Measurements from ENCODE around the gene SLC22A16. TPM values are rescaled to one million over a fixed set of nuclear protein-coding genes. Genes with fewer than 3 reads are reported as not detected.
"Not testable (repeated sequence)": the region's sequence is repeated elsewhere in the genome, so short reads cannot be mapped to it uniquely, and the experiment has no call there.

SLC22A16 gene
- total RNA-seq, 1 donor from 2014 or later: not detected

DNA sequence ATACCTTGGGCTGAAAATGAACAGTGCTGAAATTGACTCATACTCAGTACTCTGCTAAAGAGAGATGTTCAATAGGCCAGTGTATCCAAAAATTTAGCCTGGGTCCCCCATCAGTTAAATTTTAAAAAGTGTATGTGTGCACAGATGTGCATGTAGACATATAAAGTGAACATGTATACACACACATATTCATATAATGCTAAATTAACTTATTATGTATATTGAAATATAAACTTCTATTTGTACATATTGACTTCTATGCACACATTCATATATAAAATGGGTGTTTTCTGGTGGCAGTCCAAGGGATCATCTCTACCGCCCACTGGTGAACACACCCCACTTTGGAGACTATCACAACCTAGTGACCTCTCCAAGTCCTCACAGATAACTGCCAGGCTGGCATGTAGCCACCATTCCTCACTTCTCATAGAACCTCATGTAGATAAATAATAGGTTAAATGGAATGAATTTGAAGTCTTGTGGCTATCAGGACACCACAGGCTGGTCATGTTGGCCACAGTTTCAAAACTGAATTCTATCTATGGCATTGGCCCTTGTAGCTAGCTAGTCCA is 8.8 kb downstream of the SLC22A16 start:
- DNase-seq (ENCODE audit: extremely low spot score in 2 of 2): no peak
- TF ChIP-seq POLR2AphosphoS5 (IDR thresholded peaks at IDR 0.05; ENCODE audit: insufficient read depth in 1 of 2, low read depth in 1 of 2): no peak
- TF ChIP-seq, protein P1, sequence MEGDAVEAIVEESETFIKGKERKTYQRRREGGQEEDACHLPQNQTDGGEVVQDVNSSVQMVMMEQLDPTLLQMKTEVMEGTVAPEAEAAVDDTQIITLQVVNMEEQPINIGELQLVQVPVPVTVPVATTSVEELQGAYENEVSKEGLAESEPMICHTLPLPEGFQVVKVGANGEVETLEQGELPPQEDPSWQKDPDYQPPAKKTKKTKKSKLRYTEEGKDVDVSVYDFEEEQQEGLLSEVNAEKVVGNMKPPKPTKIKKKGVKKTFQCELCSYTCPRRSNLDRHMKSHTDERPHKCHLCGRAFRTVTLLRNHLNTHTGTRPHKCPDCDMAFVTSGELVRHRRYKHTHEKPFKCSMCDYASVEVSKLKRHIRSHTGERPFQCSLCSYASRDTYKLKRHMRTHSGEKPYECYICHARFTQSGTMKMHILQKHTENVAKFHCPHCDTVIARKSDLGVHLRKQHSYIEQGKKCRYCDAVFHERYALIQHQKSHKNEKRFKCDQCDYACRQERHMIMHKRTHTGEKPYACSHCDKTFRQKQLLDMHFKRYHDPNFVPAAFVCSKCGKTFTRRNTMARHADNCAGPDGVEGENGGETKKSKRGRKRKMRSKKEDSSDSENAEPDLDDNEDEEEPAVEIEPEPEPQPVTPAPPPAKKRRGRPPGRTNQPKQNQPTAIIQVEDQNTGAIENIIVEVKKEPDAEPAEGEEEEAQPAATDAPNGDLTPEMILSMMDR (IDR thresholded peaks at IDR 0.05): no peak
- no peak for TF ChIP-seq POLR2A (IDR thresholded peaks at IDR 0.05)
- intact Hi-C loops (cut with DNase I): no loop called here

DNA sequence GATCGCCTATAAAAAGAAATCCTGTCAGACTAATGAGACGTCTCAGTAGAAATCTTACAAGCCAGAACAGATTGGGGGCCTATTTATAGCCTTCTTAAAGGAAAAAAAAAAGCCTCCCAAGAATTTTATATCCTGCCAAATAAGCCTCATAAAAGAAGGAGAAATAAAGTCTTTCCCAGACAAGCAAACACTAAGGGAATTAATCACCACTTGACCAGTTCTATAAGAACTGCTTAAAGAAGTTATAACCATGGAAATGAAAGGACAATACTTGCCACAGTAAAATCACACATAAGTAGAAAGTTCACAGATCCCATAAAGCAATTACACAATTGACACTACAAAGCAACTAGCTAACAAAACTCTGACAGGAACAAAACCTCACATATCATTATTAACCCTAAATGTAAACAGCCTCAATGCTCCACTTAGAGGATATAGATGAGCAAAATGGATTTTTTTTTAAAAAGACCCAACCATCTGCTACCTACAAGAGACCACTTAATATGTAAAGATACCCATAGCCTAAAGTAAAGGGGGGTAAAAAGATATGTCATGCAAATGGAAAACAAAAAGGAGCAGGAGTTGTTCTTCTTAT is 13.4 kb downstream of the SLC22A16 start:
- Histone ChIP-seq H3K4me1 (no peaks in the 10 kb centered on the region), H3K9me3 (no peaks in the 10 kb centered on the region), H3K36me3 (no peaks in the 10 kb centered on the region), H3K4me3 (no peak overlapping the region), H3K27me3 (no peaks in the 10 kb centered on the region), H3K27ac (no peak overlapping the region)
- TF ChIP-seq POLR2AphosphoS5 (IDR thresholded peaks at IDR 0.05; ENCODE audit: insufficient read depth in 1 of 2, low read depth in 1 of 2): no peak
- TF ChIP-seq POLR2A (IDR thresholded peaks at IDR 0.05): no peak
- TF ChIP-seq, protein P1 (IDR thresholded peaks at IDR 0.05): no peak
- intact Hi-C loops (cut with DNase I): no loop called here
- no peak for DNase-seq (ENCODE audit: extremely low spot score in 2 of 2)

More for the DNA sequence above, 8.8 kb downstream of the SLC22A16 start:
- Histone ChIP-seq H3K36me3 (no peaks in the 10 kb centered on the region), H3K27ac (no peak overlapping the region), H3K4me3 (no peak overlapping the region), H3K4me1 (no peaks in the 10 kb centered on the region), H3K27me3 (no peaks in the 10 kb centered on the region), H3K9me3 (no peaks in the 10 kb centered on the region)

DNA sequence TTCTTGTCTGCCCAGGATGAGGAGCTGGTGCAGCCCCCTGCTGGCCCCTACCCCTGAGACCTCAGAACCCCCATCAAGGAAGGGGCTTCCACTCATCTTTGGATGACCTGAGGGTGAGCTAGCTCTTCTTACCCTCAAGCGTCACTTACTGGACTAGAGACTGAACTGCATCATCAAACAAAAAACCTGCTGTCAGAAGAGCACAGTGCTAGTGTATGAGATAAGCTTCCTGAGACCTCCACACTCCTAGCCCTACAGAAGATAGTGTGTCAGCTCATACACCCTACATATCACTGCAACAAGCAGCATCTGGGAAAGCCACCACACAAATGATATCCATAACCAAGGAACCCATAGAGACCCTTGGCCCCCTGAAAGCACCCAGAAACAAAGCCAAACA is 15.0 kb downstream of the SLC22A16 start:
- TF ChIP-seq POLR2AphosphoS5 (IDR thresholded peaks at IDR 0.05; ENCODE audit: insufficient read depth in 1 of 2, low read depth in 1 of 2): no peak
- TF ChIP-seq, protein P1 (IDR thresholded peaks at IDR 0.05): no peak
- H3K4me3 ChIP-seq: no peak overlapping the region

DNA sequence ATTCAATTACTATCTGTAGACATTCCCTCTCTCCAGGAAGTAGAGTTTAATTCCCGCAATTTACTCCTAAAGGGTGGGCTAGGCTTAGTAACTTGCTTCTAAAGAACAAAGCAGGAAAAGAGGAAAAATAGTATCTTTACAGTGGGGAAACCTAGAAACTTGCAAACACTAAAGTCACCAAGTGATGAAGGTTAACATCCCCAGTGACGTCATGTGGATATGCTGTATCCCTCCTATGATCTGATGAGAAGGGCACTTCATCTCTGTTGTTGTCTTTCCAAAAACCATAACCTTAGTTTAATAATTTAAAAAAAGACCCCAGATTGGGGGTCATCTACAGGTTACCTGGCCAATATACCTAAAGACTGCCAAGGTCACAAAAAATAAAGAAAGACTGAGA is 17.3 kb downstream of the SLC22A16 start:
- Histone ChIP-seq H3K4me1 (no peaks in the 10 kb centered on the region), H3K27me3 (no peaks in the 10 kb centered on the region), H3K27ac (no peak overlapping the region), H3K4me3 (no peak overlapping the region), H3K36me3 (no peaks in the 10 kb centered on the region), H3K9me3 (no peaks in the 10 kb centered on the region)
- intact Hi-C loops (cut with DNase I): no loop called here
- TF ChIP-seq POLR2AphosphoS5 (IDR thresholded peaks at IDR 0.05; ENCODE audit: insufficient read depth in 1 of 2, low read depth in 1 of 2): no peak
- no peak for DNase-seq (ENCODE audit: extremely low spot score in 2 of 2)

More for the DNA sequence above, 15.0 kb downstream of the SLC22A16 start:
- Histone ChIP-seq H3K27ac (no peak overlapping the region), H3K27me3 (no peaks in the 10 kb centered on the region), H3K4me1 (no peaks in the 10 kb centered on the region), H3K36me3 (no peaks in the 10 kb centered on the region), H3K9me3 (no peaks in the 10 kb centered on the region)
- intact Hi-C loops (cut with DNase I): no loop called here
- DNase-seq (ENCODE audit: extremely low spot score in 2 of 2): no peak

DNA sequence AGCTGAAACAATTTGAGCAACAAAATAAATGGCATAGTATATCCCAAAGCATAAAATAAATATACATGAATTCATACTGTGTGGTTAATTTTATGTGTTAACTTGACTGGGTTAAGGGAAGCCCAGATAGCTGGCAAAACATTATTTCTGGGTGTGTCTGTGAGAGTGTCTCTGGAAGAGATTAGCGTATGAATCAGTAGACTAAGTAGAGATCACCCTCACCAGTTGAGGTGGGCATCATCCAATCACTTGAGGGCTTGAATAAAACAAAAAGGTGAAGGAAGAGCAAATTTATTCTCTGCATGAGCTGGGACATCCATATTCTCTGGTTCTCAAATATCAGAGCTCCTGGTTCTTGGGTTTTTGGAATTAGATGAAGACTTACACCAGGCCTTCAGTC is 17.9 kb downstream of the SLC22A16 start:
- intact Hi-C loops (cut with DNase I): no loop called here
- H3K36me3 ChIP-seq: no peaks in the 10 kb centered on the region

DNA sequence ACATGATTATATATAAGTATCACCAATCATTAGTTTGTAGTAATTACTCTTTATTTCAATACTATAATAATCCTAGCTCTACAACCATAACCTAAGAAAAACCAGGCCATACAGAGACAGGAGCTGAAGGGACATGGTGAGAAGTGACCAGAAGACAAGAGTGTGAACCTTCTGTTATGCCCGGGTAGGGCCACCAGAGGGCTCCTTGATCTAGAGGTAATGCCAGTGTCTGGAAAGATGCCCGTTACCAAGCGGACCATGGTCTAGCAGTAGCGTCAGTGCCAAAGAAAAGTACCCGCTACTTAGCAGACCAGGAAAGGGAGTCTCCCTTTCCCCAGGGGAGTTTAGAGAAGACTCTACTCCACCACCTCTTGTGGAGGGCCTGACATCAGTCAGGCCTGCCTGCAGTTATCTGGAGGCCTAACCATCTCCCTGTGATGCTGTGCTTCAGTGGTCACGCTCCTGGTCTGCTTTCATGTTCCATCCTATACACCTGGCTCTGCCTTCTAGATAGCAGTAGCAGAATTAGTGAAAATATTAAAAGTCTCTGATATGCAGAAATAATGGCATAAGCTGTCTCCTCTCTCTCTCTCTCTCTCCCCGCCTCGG is 18.7 kb downstream of the SLC22A16 start:
- H3K27ac ChIP-seq; intact Hi-C loops (cut with DNase I); H3K27me3 ChIP-seq; H3K4me1 ChIP-seq; H3K36me3 ChIP-seq; DNase-seq (ENCODE audit: extremely low spot score in 2 of 2); H3K9me3 ChIP-seq; H3K4me3 ChIP-seq: not testable (repeated sequence)

More for the DNA sequence above, 17.9 kb downstream of the SLC22A16 start:
- TF ChIP-seq, protein P1 (IDR thresholded peaks at IDR 0.05): no peak
- TF ChIP-seq POLR2AphosphoS5 (IDR thresholded peaks at IDR 0.05; ENCODE audit: insufficient read depth in 1 of 2, low read depth in 1 of 2) (no peak), POLR2A (IDR thresholded peaks at IDR 0.05) (no peak)
- no peaks in the 10 kb centered on the region for H3K4me1 ChIP-seq
- H3K27ac ChIP-seq: no peak overlapping the region
- DNase-seq (ENCODE audit: extremely low spot score in 2 of 2): no peak
- H3K27me3 ChIP-seq: no peaks in the 10 kb centered on the region
- no peak overlapping the region for H3K4me3 ChIP-seq
- H3K9me3 ChIP-seq: no peaks in the 10 kb centered on the region
